ENCODE measurements around the gene IFI27L2.

The IFI27L2 gene

GRCh38 chr14:94125659-94126418, 3.6 kb downstream of the IFI27L2 start:
- Histone ChIP-seq H3K9me3 (ENCODE audit: control insufficient read depth in 2 of 2, low read length in 2 of 2) (no peaks in the 10 kb centered on the region), H3K4me3 (ENCODE audit: low read length in 2 of 2) (no peak overlapping the region), H3K9ac (ENCODE audit: low read depth in 1 of 2, low read length in 2 of 2) (no peak overlapping the region), H3K27me3 (ENCODE audit: control insufficient read depth in 2 of 2, insufficient read depth in 2 of 2, low read length in 2 of 2) (no peaks in the 10 kb centered on the region), H3K4me1 (ENCODE audit: control insufficient read depth in 2 of 2, insufficient read depth in 2 of 2, low read length in 2 of 2) (peaks cover 3 to 4% of the 10 kb centered on the region in 2 donors), H3K36me3 (ENCODE audit: control insufficient read depth in 2 of 2, insufficient read depth in 2 of 2, low read length in 2 of 2) (peaks cover 0 to 3% of the 10 kb centered on the region in 2 donors), H3K27ac (ENCODE audit: low read depth in 2 of 2, low read length in 2 of 2) (no peak overlapping the region)

- H3K36me3 ChIP-seq (ENCODE audit: control insufficient read depth in 2 of 2, insufficient read depth in 2 of 2, low read length in 2 of 2), result peaks cover 0 to 3% of the 10 kb centered on the region in 2 donors
- no peaks in the 10 kb centered on the region for H3K27me3 ChIP-seq (ENCODE audit: control insufficient read depth in 2 of 2, insufficient read depth in 2 of 2, low read length in 2 of 2)
- no peak overlapping the region for H3K4me3 ChIP-seq (ENCODE audit: low read length in 2 of 2)
- H3K4me1 ChIP-seq (ENCODE audit: control insufficient read depth in 2 of 2, insufficient read depth in 2 of 2, low read length in 2 of 2), result peaks cover 2% of the 10 kb centered on the region in 2 donors
- no peak overlapping the region for H3K27ac ChIP-seq (ENCODE audit: low read depth in 2 of 2, low read length in 2 of 2)
- peaks cover 0 to 2% of the 10 kb centered on the region in 2 donors for H3K9me3 ChIP-seq (ENCODE audit: control insufficient read depth in 2 of 2, low read length in 2 of 2)
- no peak overlapping the region for H3K9ac ChIP-seq (ENCODE audit: low read depth in 1 of 2, low read length in 2 of 2)
Measured at GRCh38 chr14:94124582-94125377, 4.6 kb downstream of the IFI27L2 start.

GRCh38 chr14:94123868-94124267, 5.5 kb downstream of the IFI27L2 start:
- Histone ChIP-seq H3K9ac (ENCODE audit: low read depth in 1 of 2, low read length in 2 of 2) (no peak overlapping the region), H3K9me3 (ENCODE audit: control insufficient read depth in 2 of 2, low read length in 2 of 2) (peaks cover 4 to 5% of the 10 kb centered on the region in 2 donors), H3K4me1 (ENCODE audit: control insufficient read depth in 2 of 2, insufficient read depth in 2 of 2, low read length in 2 of 2) (no peaks in the 10 kb centered on the region), H3K27me3 (ENCODE audit: control insufficient read depth in 2 of 2, insufficient read depth in 2 of 2, low read length in 2 of 2) (no peaks in the 10 kb centered on the region), H3K27ac (ENCODE audit: low read depth in 2 of 2, low read length in 2 of 2) (no peak overlapping the region), H3K4me3 (ENCODE audit: low read length in 2 of 2) (no peak overlapping the region), H3K36me3 (ENCODE audit: control insufficient read depth in 2 of 2, insufficient read depth in 2 of 2, low read length in 2 of 2) (peaks cover 0 to 3% of the 10 kb centered on the region in 2 donors)

GRCh38 chr14:94123296-94123695, 6.1 kb downstream of the IFI27L2 start:
- H3K9ac ChIP-seq (ENCODE audit: low read depth in 1 of 2, low read length in 2 of 2), result no peak overlapping the region
- peaks cover 0 to 3% of the 10 kb centered on the region in 2 donors for H3K36me3 ChIP-seq (ENCODE audit: control insufficient read depth in 2 of 2, insufficient read depth in 2 of 2, low read length in 2 of 2)
- no peaks in the 10 kb centered on the region for H3K4me1 ChIP-seq (ENCODE audit: control insufficient read depth in 2 of 2, insufficient read depth in 2 of 2, low read length in 2 of 2)
- no peak overlapping the region for H3K27ac ChIP-seq (ENCODE audit: low read depth in 2 of 2, low read length in 2 of 2)
- no peaks in the 10 kb centered on the region for H3K27me3 ChIP-seq (ENCODE audit: control insufficient read depth in 2 of 2, insufficient read depth in 2 of 2, low read length in 2 of 2)
- H3K4me3 ChIP-seq (ENCODE audit: low read length in 2 of 2), result no peak overlapping the region
- peaks cover 4 to 5% of the 10 kb centered on the region in 2 donors for H3K9me3 ChIP-seq (ENCODE audit: control insufficient read depth in 2 of 2, low read length in 2 of 2)

GRCh38 chr14:94122438-94122837, 7.0 kb downstream of the IFI27L2 start:
- peaks cover 4 to 5% of the 10 kb centered on the region in 2 donors for H3K9me3 ChIP-seq (ENCODE audit: control insufficient read depth in 2 of 2, low read length in 2 of 2)
- no peaks in the 10 kb centered on the region for H3K4me1 ChIP-seq (ENCODE audit: control insufficient read depth in 2 of 2, insufficient read depth in 2 of 2, low read length in 2 of 2)
- H3K4me3 ChIP-seq (ENCODE audit: low read length in 2 of 2), result no peak overlapping the region
- no peaks in the 10 kb centered on the region for H3K27me3 ChIP-seq (ENCODE audit: control insufficient read depth in 2 of 2, insufficient read depth in 2 of 2, low read length in 2 of 2)
- peaks cover 0 to 3% of the 10 kb centered on the region in 2 donors for H3K36me3 ChIP-seq (ENCODE audit: control insufficient read depth in 2 of 2, insufficient read depth in 2 of 2, low read length in 2 of 2)
- H3K9ac ChIP-seq (ENCODE audit: low read depth in 1 of 2, low read length in 2 of 2), result no peak overlapping the region
- H3K27ac ChIP-seq (ENCODE audit: low read depth in 2 of 2, low read length in 2 of 2), result no peak overlapping the region

GRCh38 chr14:94121485-94121884, 7.9 kb downstream of the IFI27L2 start:
- Histone ChIP-seq H3K27ac (ENCODE audit: low read depth in 2 of 2, low read length in 2 of 2) (no peak overlapping the region), H3K27me3 (ENCODE audit: control insufficient read depth in 2 of 2, insufficient read depth in 2 of 2, low read length in 2 of 2) (no peaks in the 10 kb centered on the region), H3K4me3 (ENCODE audit: low read length in 2 of 2) (no peak overlapping the region), H3K9me3 (ENCODE audit: control insufficient read depth in 2 of 2, low read length in 2 of 2) (peaks cover 4 to 5% of the 10 kb centered on the region in 2 donors), H3K4me1 (ENCODE audit: control insufficient read depth in 2 of 2, insufficient read depth in 2 of 2, low read length in 2 of 2) (no peaks in the 10 kb centered on the region), H3K36me3 (ENCODE audit: control insufficient read depth in 2 of 2, insufficient read depth in 2 of 2, low read length in 2 of 2) (no peaks in the 10 kb centered on the region), H3K9ac (ENCODE audit: low read depth in 1 of 2, low read length in 2 of 2) (no peak overlapping the region)

GRCh38 chr14:94120667-94121340, 8.6 kb downstream of the IFI27L2 start:
- no peak overlapping the region for H3K27ac ChIP-seq (ENCODE audit: low read depth in 2 of 2, low read length in 2 of 2)
- no peak overlapping the region for H3K4me3 ChIP-seq (ENCODE audit: low read length in 2 of 2)

GRCh38 chr14:94119071-94119470, 10.3 kb downstream of the IFI27L2 start:
- no peak overlapping the region for H3K9ac ChIP-seq (ENCODE audit: low read depth in 1 of 2, low read length in 2 of 2)
- peaks cover 13 to 14% of the 10 kb centered on the region in 2 donors for H3K4me1 ChIP-seq (ENCODE audit: control insufficient read depth in 2 of 2, insufficient read depth in 2 of 2, low read length in 2 of 2)

More at GRCh38 chr14:94120667-94121340, 8.6 kb downstream of the IFI27L2 start:
- H3K9ac ChIP-seq (ENCODE audit: low read depth in 1 of 2, low read length in 2 of 2), result no peak overlapping the region
- H3K36me3 ChIP-seq (ENCODE audit: control insufficient read depth in 2 of 2, insufficient read depth in 2 of 2, low read length in 2 of 2), result no peaks in the 10 kb centered on the region
- no peaks in the 10 kb centered on the region for H3K4me1 ChIP-seq (ENCODE audit: control insufficient read depth in 2 of 2, insufficient read depth in 2 of 2, low read length in 2 of 2)
- H3K9me3 ChIP-seq (ENCODE audit: control insufficient read depth in 2 of 2, low read length in 2 of 2), result peaks cover 4 to 5% of the 10 kb centered on the region in 2 donors
- H3K27me3 ChIP-seq (ENCODE audit: control insufficient read depth in 2 of 2, insufficient read depth in 2 of 2, low read length in 2 of 2), result no peaks in the 10 kb centered on the region

GRCh38 chr14:94117856-94118255, 11.5 kb downstream of the IFI27L2 start:
- H3K36me3 ChIP-seq (ENCODE audit: control insufficient read depth in 2 of 2, insufficient read depth in 2 of 2, low read length in 2 of 2), result no peaks in the 10 kb centered on the region
- H3K4me1 ChIP-seq (ENCODE audit: control insufficient read depth in 2 of 2, insufficient read depth in 2 of 2, low read length in 2 of 2), result peaks cover 18 to 26% of the 10 kb centered on the region in 2 donors
- no peaks in the 10 kb centered on the region for H3K27me3 ChIP-seq (ENCODE audit: control insufficient read depth in 2 of 2, insufficient read depth in 2 of 2, low read length in 2 of 2)
- no peak overlapping the region for H3K4me3 ChIP-seq (ENCODE audit: low read length in 2 of 2)
- peaks cover 4 to 5% of the 10 kb centered on the region in 2 donors for H3K9me3 ChIP-seq (ENCODE audit: control insufficient read depth in 2 of 2, low read length in 2 of 2)
- no peak overlapping the region for H3K9ac ChIP-seq (ENCODE audit: low read depth in 1 of 2, low read length in 2 of 2)
- no peak overlapping the region for H3K27ac ChIP-seq (ENCODE audit: low read depth in 2 of 2, low read length in 2 of 2)

More at GRCh38 chr14:94119071-94119470, 10.3 kb downstream of the IFI27L2 start:
- Histone ChIP-seq H3K27me3 (ENCODE audit: control insufficient read depth in 2 of 2, insufficient read depth in 2 of 2, low read length in 2 of 2) (no peaks in the 10 kb centered on the region), H3K4me3 (ENCODE audit: low read length in 2 of 2) (no peak overlapping the region), H3K9me3 (ENCODE audit: control insufficient read depth in 2 of 2, low read length in 2 of 2) (peaks cover 4 to 5% of the 10 kb centered on the region in 2 donors), H3K27ac (ENCODE audit: low read depth in 2 of 2, low read length in 2 of 2) (no peak overlapping the region), H3K36me3 (ENCODE audit: control insufficient read depth in 2 of 2, insufficient read depth in 2 of 2, low read length in 2 of 2) (no peaks in the 10 kb centered on the region)
